DND-41 (cell line): ENCODE data around the gene ATG101.

Source experiments
- ATAC-seq: fragments of 200-7000 bp; cut with Tn5 transposase; 3 replicates; pipeline ENCODE4 v1.9.1; 2021; ENCODE audit warnings: low read depth; ENCODE audit not compliant: insufficient read depth
- DNase-seq: peaks from one replicate; pipeline ENCODE4 v3.0.0-alpha.2; 2020
- H2AFZ ChIP-seq: 2 replicates; pipeline ENCODE4 v1.6.0; 2012; ENCODE audit warnings: low read depth, low read length
- H3K27ac ChIP-seq: 2 replicates; pipeline ENCODE4 v1.5.1; 2012; ENCODE audit warnings: low read length, inconsistent platforms
- H3K27me3 ChIP-seq: fragments of 200-600 bp; sonication (generic); 2 replicates; pipeline ENCODE4 v1.6.0; 2012; ENCODE audit warnings: low read length, mild to moderate bottlenecking, inconsistent platforms; ENCODE audit not compliant: insufficient read depth, poor library complexity
- H3K36me3 ChIP-seq: 2 replicates; pipeline ENCODE4 v1.5.1; 2012; ENCODE audit warnings: low read length, inconsistent platforms; ENCODE audit not compliant: insufficient read depth
- H3K4me1 ChIP-seq: 2 replicates; pipeline ENCODE4 v1.5.1; 2012; ENCODE audit warnings: mild to moderate bottlenecking, low read length; ENCODE audit not compliant: insufficient read depth
- H3K4me2 ChIP-seq: 2 replicates; pipeline ENCODE4 v1.6.0; 2012; ENCODE audit warnings: mild to moderate bottlenecking, moderate library complexity, low read length, inconsistent platforms; ENCODE audit not compliant: insufficient read depth
- H3K4me3 ChIP-seq, 2 experiments: fragments of 200-600 bp in 1 of 2; shearing (Covaris generic) in 1 of 2; 2 replicates each; pipeline ENCODE4 v1.5.1; 2012 to 2016; ENCODE audit warnings: inconsistent platforms in 2 of 2, low read length in 2 of 2, mild to moderate bottlenecking in 2 of 2, low read depth in 1 of 2, moderate library complexity in 1 of 2
- H3K79me2 ChIP-seq: 2 replicates; pipeline ENCODE4 v1.6.0; 2012; ENCODE audit warnings: low read length, inconsistent platforms; ENCODE audit not compliant: insufficient read depth
- H3K9ac ChIP-seq: 2 replicates; pipeline ENCODE4 v1.6.0; 2012; ENCODE audit warnings: low read depth, mild to moderate bottlenecking, inconsistent platforms, low read length, moderate library complexity
- H3K9me3 ChIP-seq: 2 replicates; pipeline ENCODE4 v1.5.1; 2012; ENCODE audit warnings: low read length, moderate library complexity, mild to moderate bottlenecking, inconsistent platforms; ENCODE audit not compliant: insufficient read depth, severe bottlenecking
- H4K20me1 ChIP-seq: 2 replicates; pipeline ENCODE4 v1.6.0; 2012; ENCODE audit warnings: low read length; ENCODE audit not compliant: insufficient read depth
- EZH2 ChIP-seq: IDR thresholded peaks from 3 replicates; pipeline ENCODE4 v1.6.1; 2012; ENCODE audit warnings: borderline replicate concordance, low read depth, mild to moderate bottlenecking, moderate library complexity, low read length, inconsistent platforms; ENCODE audit not compliant: severe bottlenecking
- TF ChIP-seq, protein P1 (sequence below): IDR thresholded peaks from 2 replicates; pipeline ENCODE4 v1.5.1; 2012; ENCODE audit warnings: borderline replicate concordance, low read length, moderate library complexity, mild to moderate bottlenecking; ENCODE audit not compliant: poor library complexity, severe bottlenecking; ENCODE audit errors: extremely low read depth

The ATG101 gene

DNA sequence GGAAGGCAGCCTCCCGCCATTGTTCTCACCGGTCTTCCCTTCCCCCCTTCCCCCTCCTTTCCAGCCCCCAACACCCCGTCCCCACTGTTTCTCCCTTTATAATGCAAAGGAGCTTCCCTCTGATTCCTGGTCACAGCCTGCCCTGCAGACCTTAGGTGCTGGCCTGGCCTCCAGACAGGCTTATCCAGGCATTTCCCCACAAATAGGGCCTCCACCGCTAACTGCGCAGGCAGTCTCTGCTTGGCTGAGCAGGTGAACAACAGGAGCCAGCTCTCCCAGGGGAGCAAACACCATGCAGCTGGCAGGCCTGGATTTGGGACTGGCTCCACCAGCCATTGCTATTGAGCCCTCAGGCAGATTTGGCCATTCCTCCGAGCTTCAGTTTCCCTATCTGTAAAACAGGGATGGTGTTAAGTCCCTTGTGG is 55.7 kb downstream of the ATG101 start:
- H2AFZ ChIP-seq = no peak overlapping the region

DNA sequence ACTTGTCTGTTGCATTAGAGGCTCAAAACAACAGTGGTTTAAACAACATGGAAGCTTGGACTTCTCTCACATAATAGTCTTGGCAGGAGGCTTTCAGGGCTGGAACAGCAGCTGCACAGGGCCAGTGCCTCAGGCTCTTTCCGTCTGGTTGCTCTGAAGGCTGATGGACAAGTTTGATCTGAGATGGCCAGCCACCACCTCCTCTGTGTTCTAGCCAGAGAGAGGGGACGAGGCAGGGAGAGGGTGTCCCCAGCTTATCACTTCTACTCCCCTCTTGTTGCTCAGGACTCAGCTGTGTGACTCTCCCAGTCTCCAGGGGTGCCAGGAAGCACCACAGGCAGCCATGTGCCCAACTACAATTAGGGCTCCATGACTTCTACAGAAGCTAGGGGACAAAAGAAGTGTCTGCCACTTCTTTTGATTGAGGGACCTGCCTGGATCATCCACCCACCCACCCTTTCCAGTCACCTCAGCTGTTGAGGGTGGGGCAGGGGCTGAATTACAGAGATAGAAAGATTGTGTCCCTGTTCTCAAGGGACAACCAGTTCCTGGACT is 56.3 kb downstream of the ATG101 start:
- no peak for DNase-seq
- Histone ChIP-seq H3K9me3 (no peaks in the 10 kb centered on the region), H3K4me3 (no peak overlapping the region), H3K9ac (no peak overlapping the region), H3K27ac (no peak overlapping the region), H3K4me2 (no peak overlapping the region), H3K27me3 (no peaks in the 10 kb centered on the region), H3K36me3 (no peaks in the 10 kb centered on the region), H3K4me1 (no peaks in the 10 kb centered on the region), H3K79me2 (no peaks in the 10 kb centered on the region), H4K20me1 (no peaks in the 10 kb centered on the region), H2AFZ (no peak overlapping the region)
- no peak for TF ChIP-seq EZH2
- TF ChIP-seq, protein P1, sequence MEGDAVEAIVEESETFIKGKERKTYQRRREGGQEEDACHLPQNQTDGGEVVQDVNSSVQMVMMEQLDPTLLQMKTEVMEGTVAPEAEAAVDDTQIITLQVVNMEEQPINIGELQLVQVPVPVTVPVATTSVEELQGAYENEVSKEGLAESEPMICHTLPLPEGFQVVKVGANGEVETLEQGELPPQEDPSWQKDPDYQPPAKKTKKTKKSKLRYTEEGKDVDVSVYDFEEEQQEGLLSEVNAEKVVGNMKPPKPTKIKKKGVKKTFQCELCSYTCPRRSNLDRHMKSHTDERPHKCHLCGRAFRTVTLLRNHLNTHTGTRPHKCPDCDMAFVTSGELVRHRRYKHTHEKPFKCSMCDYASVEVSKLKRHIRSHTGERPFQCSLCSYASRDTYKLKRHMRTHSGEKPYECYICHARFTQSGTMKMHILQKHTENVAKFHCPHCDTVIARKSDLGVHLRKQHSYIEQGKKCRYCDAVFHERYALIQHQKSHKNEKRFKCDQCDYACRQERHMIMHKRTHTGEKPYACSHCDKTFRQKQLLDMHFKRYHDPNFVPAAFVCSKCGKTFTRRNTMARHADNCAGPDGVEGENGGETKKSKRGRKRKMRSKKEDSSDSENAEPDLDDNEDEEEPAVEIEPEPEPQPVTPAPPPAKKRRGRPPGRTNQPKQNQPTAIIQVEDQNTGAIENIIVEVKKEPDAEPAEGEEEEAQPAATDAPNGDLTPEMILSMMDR = no peak
- ATAC-seq = no peak

More for the DNA sequence above, 55.7 kb downstream of the ATG101 start:
- no peaks in the 10 kb centered on the region for H3K36me3 ChIP-seq
- no peak for ATAC-seq
- no peak overlapping the region for H3K9ac ChIP-seq
- no peaks in the 10 kb centered on the region for H3K9me3 ChIP-seq
- H3K4me1 ChIP-seq = no peaks in the 10 kb centered on the region
- H4K20me1 ChIP-seq = no peaks in the 10 kb centered on the region
- TF ChIP-seq, protein P1 = no peak
- TF ChIP-seq EZH2 = no peak
- H3K27me3 ChIP-seq = no peaks in the 10 kb centered on the region
- no peak overlapping the region for H3K4me3 ChIP-seq
- no peak for DNase-seq
- H3K4me2 ChIP-seq = no peak overlapping the region
- no peak overlapping the region for H3K27ac ChIP-seq
- H3K79me2 ChIP-seq = no peaks in the 10 kb centered on the region
